ENCODE data around the gene ZC3H4. TPM values are rescaled to one million over a fixed set of nuclear protein-coding genes. Genes with fewer than 3 reads are reported as not detected.

The ZC3H4 gene
- total and polyA plus RNA-seq, 12 donors, result 5.7 to 45.0 (median 23.6) TPM

GRCh38 chr19:47158367-47158791, 44.8 kb upstream of the ZC3H4 start:
- Histone ChIP-seq H3K4me1 (replicated peaks in 1 of 2) (peaks cover 15 to 26% of the 10 kb centered on the region in 2 donors), H3K4me3 (peak overlapping the region in 1 of 4 donors; percentile 7), H3K27ac (peak overlapping the region; percentile 38 to 85 (median 69)), H3K27me3 (no peaks in the 10 kb centered on the region), H3K9me3 (replicated peaks in 1 of 3) (no peaks in the 10 kb centered on the region), H3K36me3 (replicated peaks in 1 of 2) (peaks cover 0 to 21% of the 10 kb centered on the region in 2 donors)
- WGBS, 4 donors, result 51 to 66% (median 57%) methylated on average over 8 of the region's 8 CpGs
- TF ChIP-seq CTCF (IDR thresholded peaks at IDR 0.05) (no peak), POLR2A (IDR thresholded peaks at IDR 0.05) (no peak)
- no peak for DNase-seq
- intact Hi-C loops (cut with DNase I), result loop anchor here in 1 of 2 donors (5.0 kb wide), 1 partner anchor 89 kb away; no protein-coding TSS in a partner anchor

- peak; percentile 26 to 65 (median 47) for DNase-seq
- WGBS, 4 donors, result 35 to 39% (median 36%) methylated on average over 8 to 10 of the region's 10 CpGs
- peak in 1 of 6 experiments; percentile 12 for TF ChIP-seq CTCF (IDR thresholded peaks at IDR 0.05)
- no peak for TF ChIP-seq POLR2A (IDR thresholded peaks at IDR 0.05)
- Histone ChIP-seq H3K4me3 (peak overlapping the region in 1 of 4 donors; percentile 7), H3K27me3 (no peaks in the 10 kb centered on the region), H3K36me3 (replicated peaks in 1 of 2) (peaks cover 0 to 28% of the 10 kb centered on the region in 2 donors), H3K9me3 (replicated peaks in 1 of 3) (no peaks in the 10 kb centered on the region), H3K4me1 (replicated peaks in 1 of 2) (peaks cover 15 to 26% of the 10 kb centered on the region in 2 donors), H3K27ac (peak overlapping the region; percentile 38 to 85 (median 69))
- intact Hi-C loops (cut with DNase I), result loop anchor here in 1 of 2 donors (5.0 kb wide), 1 partner anchor 90 kb away; no protein-coding TSS in a partner anchor
Observed at GRCh38 chr19:47157431-47158321, 44.1 kb upstream of the ZC3H4 start.

- Histone ChIP-seq H3K4me1 (replicated peaks in 1 of 2) (peaks cover 15 to 32% of the 10 kb centered on the region in 2 donors), H3K36me3 (replicated peaks in 1 of 2) (peaks cover 0 to 32% of the 10 kb centered on the region in 2 donors), H3K27me3 (no peaks in the 10 kb centered on the region), H3K4me3 (no peak overlapping the region), H3K9me3 (replicated peaks in 1 of 3) (no peaks in the 10 kb centered on the region), H3K27ac (peak overlapping the region in 4 of 5 donors; percentile 32 to 85 (median 70))
- intact Hi-C loops (cut with DNase I), result loop anchor here in 1 of 2 donors (5.0 kb wide), 1 partner anchor 90 kb away; no protein-coding TSS in a partner anchor
- no peak for DNase-seq
- TF ChIP-seq CTCF (IDR thresholded peaks at IDR 0.05), result no peak
- no peak for TF ChIP-seq POLR2A (IDR thresholded peaks at IDR 0.05)
- 69 to 74% (median 74%) methylated on average over 7 of the region's 7 CpGs for WGBS, 4 donors
Observed at GRCh38 chr19:47156861-47157430, 43.4 kb upstream of the ZC3H4 start.

GRCh38 chr19:47155148-47155547, 41.6 kb upstream of the ZC3H4 start:
- Histone ChIP-seq H3K27me3 (no peaks in the 10 kb centered on the region), H3K36me3 (replicated peaks in 1 of 2) (peaks cover 0 to 40% of the 10 kb centered on the region in 2 donors), H3K4me3 (no peak overlapping the region), H3K27ac (peak overlapping the region in 1 of 5 donors; percentile 68), H3K9me3 (replicated peaks in 1 of 3) (no peaks in the 10 kb centered on the region), H3K4me1 (replicated peaks in 1 of 2) (peaks cover 15 to 32% of the 10 kb centered on the region in 2 donors)
- DNase-seq, result peak in 4 of 7 donors; percentile 7 to 60 (median 27)
- WGBS, 4 donors, result 66 to 76% (median 74%) methylated on average over 7 of the region's 7 CpGs
- intact Hi-C loops (cut with DNase I), result loop anchor here in 1 of 2 donors (5.0 kb wide), 1 partner anchor 92 kb away; no protein-coding TSS in a partner anchor
- no peak for TF ChIP-seq CTCF (IDR thresholded peaks at IDR 0.05)
- no peak for TF ChIP-seq POLR2A (IDR thresholded peaks at IDR 0.05)

Measured in adrenal gland (tissue), 12 donors.